ENCODE measurements around the gene SIK3.
A peak's percentile ranks its signal among the peaks of the same experiment; 100 is the strongest.

Gene SIK3

DNA sequence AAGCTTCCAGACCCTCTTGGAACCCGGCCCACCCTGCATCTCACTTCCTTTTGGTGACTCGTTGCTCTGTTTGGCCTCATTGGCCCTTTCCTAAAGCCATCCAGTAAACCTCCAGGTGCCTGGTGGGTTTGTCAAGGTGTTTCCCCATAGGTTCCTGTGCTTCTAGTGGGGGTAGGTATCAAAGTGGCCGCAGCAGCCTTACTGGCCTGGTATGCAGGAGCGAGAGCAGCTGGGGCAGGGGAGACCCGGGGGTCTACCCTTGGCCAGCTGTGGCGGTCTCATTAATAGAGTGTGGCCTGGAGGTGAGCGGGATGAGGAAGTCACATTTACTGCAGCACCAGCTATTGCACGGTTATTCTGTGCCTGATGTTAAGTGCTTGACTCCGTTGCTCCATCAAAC lies 279.2 kb downstream of the SIK3 start:
- H3K79me2 ChIP-seq (ENCODE audit: control insufficient read depth, insufficient read depth, low read length), result no peaks in the 10 kb centered on the region
- H2BK5ac ChIP-seq (ENCODE audit: low read length), result no peak overlapping the region
- H3K4ac ChIP-seq (ENCODE audit: low read depth, low read length), result no peak overlapping the region
- no peak overlapping the region for H3K4me2 ChIP-seq (ENCODE audit: low read length)
- no peaks in the 10 kb centered on the region for H3K4me1 ChIP-seq (ENCODE audit: control insufficient read depth, low read depth, low read length)
- DNase-seq, result no peak
- no peak overlapping the region for H3K18ac ChIP-seq (ENCODE audit: low read length)
- H3K4me3 ChIP-seq (ENCODE audit: low read length), result no peak overlapping the region
- H3K27ac ChIP-seq (ENCODE audit: low read depth, low read length), result no peak overlapping the region
- no peak overlapping the region for H4K5ac ChIP-seq (ENCODE audit: low read length)
- no peaks in the 10 kb centered on the region for H3K27me3 ChIP-seq (ENCODE audit: insufficient read depth, low read length, poor library complexity)
- WGBS (ENCODE audit: extremely low coverage, insufficient coverage, low lambda C conversion rate), result no CpG with 5 or more reads among the region's 9 CpGs
- no peaks in the 10 kb centered on the region for H3K36me3 ChIP-seq (ENCODE audit: control insufficient read depth, insufficient read depth, low read length)
- H2BK120ac ChIP-seq (ENCODE audit: low read depth, low read length), result no peak overlapping the region
- no peaks in the 10 kb centered on the region for H3K79me1 ChIP-seq (ENCODE audit: low read length)
- no peak overlapping the region for H4K8ac ChIP-seq (ENCODE audit: low read depth, low read length)
- H3K56ac ChIP-seq (ENCODE audit: low read length), result no peak overlapping the region
- no peak overlapping the region for H3K9ac ChIP-seq (ENCODE audit: low read length)
- no peak overlapping the region for H2BK15ac ChIP-seq (replicated peaks; ENCODE audit: low read depth)
- no peak overlapping the region for H3K23ac ChIP-seq (ENCODE audit: low read length)
- no peak overlapping the region for H2AK5ac ChIP-seq (ENCODE audit: low read length)

DNA sequence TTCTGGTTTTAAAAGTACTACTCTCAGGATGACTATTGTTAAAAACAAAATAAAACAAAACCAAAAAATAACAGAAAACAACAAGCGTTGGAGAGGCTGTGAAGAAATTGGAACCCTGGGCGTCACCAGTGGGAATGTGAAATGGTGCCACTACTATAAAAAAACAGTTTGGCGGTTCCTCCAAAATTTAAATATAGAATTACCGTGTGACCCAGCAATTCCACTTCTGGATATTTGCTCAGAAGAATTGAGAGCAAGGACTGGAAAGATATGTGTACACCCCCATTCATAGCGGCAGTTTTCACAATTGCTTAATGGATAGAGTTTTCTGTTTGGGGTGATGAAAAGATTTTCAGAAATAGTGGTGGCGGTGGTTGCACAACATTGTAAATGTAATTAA lies 283.7 kb downstream of the SIK3 start:
- Histone ChIP-seq H3K23ac (ENCODE audit: low read length) (no peak overlapping the region), H3K79me2 (ENCODE audit: control insufficient read depth, insufficient read depth, low read length) (no peaks in the 10 kb centered on the region), H3K9ac (ENCODE audit: low read length) (no peak overlapping the region), H2AK5ac (ENCODE audit: low read length) (no peak overlapping the region), H3K27me3 (ENCODE audit: insufficient read depth, low read length, poor library complexity) (no peaks in the 10 kb centered on the region), H3K79me1 (ENCODE audit: low read length) (no peaks in the 10 kb centered on the region), H3K4me3 (ENCODE audit: low read length) (no peak overlapping the region), H3K36me3 (ENCODE audit: control insufficient read depth, insufficient read depth, low read length) (no peaks in the 10 kb centered on the region), H4K5ac (ENCODE audit: low read length) (no peak overlapping the region), H2BK5ac (ENCODE audit: low read length) (no peak overlapping the region), H2BK15ac (replicated peaks; ENCODE audit: low read depth) (no peak overlapping the region), H3K56ac (ENCODE audit: low read length) (no peak overlapping the region), H4K8ac (ENCODE audit: low read depth, low read length) (no peak overlapping the region), H3K27ac (ENCODE audit: low read depth, low read length) (no peak overlapping the region), H3K4me1 (ENCODE audit: control insufficient read depth, low read depth, low read length) (no peaks in the 10 kb centered on the region), H3K18ac (ENCODE audit: low read length) (no peak overlapping the region), H3K4me2 (ENCODE audit: low read length) (no peak overlapping the region), H2BK120ac (ENCODE audit: low read depth, low read length) (no peak overlapping the region), H3K4ac (ENCODE audit: low read depth, low read length) (no peak overlapping the region)
- WGBS (ENCODE audit: extremely low coverage, insufficient coverage, low lambda C conversion rate), result no CpG with 5 or more reads among the region's 6 CpGs
- DNase-seq, result no peak

DNA sequence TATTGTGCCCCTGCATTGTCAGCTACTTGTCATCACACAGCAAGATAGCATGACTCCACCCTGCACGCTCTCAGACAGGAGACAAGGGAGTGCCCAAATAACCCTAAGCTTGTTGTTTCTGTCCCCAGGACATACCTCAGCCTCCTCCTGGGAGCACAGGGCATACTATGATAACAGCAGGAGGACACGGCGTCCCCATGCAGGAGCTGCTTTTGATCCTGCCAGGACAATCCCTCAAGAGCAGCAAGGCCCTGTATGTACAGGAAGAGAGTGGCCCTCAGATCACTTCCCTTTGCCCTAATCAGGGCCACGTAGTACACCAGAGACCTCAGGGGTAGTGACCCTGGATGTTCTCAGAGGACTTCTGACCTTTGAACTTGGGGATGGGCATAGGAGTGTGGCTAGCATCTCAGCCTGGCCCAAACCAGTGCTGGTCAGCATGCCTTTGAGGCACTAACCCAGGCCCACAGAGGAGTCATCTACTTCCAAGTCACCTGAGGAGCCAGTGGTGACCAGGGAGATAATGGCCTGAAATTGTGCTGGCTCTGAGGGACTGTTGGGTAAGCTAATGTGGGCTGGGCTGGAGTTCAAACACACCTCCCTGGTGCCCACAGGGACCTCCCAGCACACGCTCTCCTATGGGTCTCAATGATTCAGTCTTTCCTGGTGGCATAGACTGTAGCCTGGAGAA lies 284.3 kb downstream of the SIK3 start:
- Histone ChIP-seq H4K8ac (ENCODE audit: low read depth, low read length) (no peak overlapping the region), H3K27ac (ENCODE audit: low read depth, low read length) (no peak overlapping the region), H3K23ac (ENCODE audit: low read length) (no peak overlapping the region), H4K5ac (ENCODE audit: low read length) (no peak overlapping the region), H2BK5ac (ENCODE audit: low read length) (no peak overlapping the region), H3K4me2 (ENCODE audit: low read length) (no peak overlapping the region), H3K79me2 (ENCODE audit: control insufficient read depth, insufficient read depth, low read length) (no peaks in the 10 kb centered on the region), H3K4ac (ENCODE audit: low read depth, low read length) (no peak overlapping the region), H3K18ac (ENCODE audit: low read length) (no peak overlapping the region), H2BK15ac (replicated peaks; ENCODE audit: low read depth) (no peak overlapping the region), H3K27me3 (ENCODE audit: insufficient read depth, low read length, poor library complexity) (no peaks in the 10 kb centered on the region), H2AK5ac (ENCODE audit: low read length) (no peak overlapping the region), H3K36me3 (ENCODE audit: control insufficient read depth, insufficient read depth, low read length) (no peaks in the 10 kb centered on the region), H3K56ac (ENCODE audit: low read length) (no peak overlapping the region), H3K9ac (ENCODE audit: low read length) (no peak overlapping the region), H3K4me3 (ENCODE audit: low read length) (no peak overlapping the region), H3K79me1 (ENCODE audit: low read length) (no peaks in the 10 kb centered on the region), H3K4me1 (ENCODE audit: control insufficient read depth, low read depth, low read length) (no peaks in the 10 kb centered on the region), H2BK120ac (ENCODE audit: low read depth, low read length) (no peak overlapping the region)
- peak; percentile 70 for DNase-seq
- WGBS (ENCODE audit: extremely low coverage, insufficient coverage, low lambda C conversion rate), result no CpG with 5 or more reads among the region's 5 CpGs

DNA sequence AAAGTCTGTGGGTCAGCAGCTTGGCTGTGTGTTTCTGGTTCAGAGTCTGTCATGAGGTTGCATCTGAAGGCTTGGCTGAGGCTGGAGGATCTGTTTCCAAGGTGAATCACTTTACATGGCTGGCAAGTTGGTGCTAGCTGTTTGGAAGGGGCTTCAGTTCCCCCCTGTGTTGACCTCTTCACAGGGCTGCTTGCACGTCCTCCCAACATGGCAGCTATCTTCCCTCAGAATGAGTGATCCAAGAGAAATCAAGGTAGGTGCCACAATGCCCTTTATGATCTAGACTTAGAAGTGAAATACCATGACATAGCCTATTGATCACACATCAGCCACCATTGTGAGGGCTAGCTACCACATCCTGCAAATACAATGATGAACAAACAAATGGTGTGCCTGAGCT lies 285.1 kb downstream of the SIK3 start:
- Histone ChIP-seq H3K4me2 (ENCODE audit: low read length) (no peak overlapping the region), H3K79me2 (ENCODE audit: control insufficient read depth, insufficient read depth, low read length) (no peaks in the 10 kb centered on the region), H2AK5ac (ENCODE audit: low read length) (no peak overlapping the region), H3K79me1 (ENCODE audit: low read length) (no peaks in the 10 kb centered on the region), H3K4me3 (ENCODE audit: low read length) (no peak overlapping the region), H3K36me3 (ENCODE audit: control insufficient read depth, insufficient read depth, low read length) (no peaks in the 10 kb centered on the region), H4K5ac (ENCODE audit: low read length) (no peak overlapping the region), H3K27me3 (ENCODE audit: insufficient read depth, low read length, poor library complexity) (no peaks in the 10 kb centered on the region), H3K23ac (ENCODE audit: low read length) (no peak overlapping the region), H3K4ac (ENCODE audit: low read depth, low read length) (no peak overlapping the region), H2BK5ac (ENCODE audit: low read length) (no peak overlapping the region), H3K9ac (ENCODE audit: low read length) (no peak overlapping the region), H2BK15ac (replicated peaks; ENCODE audit: low read depth) (no peak overlapping the region), H3K18ac (ENCODE audit: low read length) (no peak overlapping the region), H3K27ac (ENCODE audit: low read depth, low read length) (peak overlapping the region; percentile 42), H2BK120ac (ENCODE audit: low read depth, low read length) (no peak overlapping the region), H4K8ac (ENCODE audit: low read depth, low read length) (no peak overlapping the region), H3K4me1 (ENCODE audit: control insufficient read depth, low read depth, low read length) (no peaks in the 10 kb centered on the region), H3K56ac (ENCODE audit: low read length) (no peak overlapping the region)
- no peak for DNase-seq
- no CpG with 5 or more reads among the region's 1 CpG for WGBS (ENCODE audit: extremely low coverage, insufficient coverage, low lambda C conversion rate)

DNA sequence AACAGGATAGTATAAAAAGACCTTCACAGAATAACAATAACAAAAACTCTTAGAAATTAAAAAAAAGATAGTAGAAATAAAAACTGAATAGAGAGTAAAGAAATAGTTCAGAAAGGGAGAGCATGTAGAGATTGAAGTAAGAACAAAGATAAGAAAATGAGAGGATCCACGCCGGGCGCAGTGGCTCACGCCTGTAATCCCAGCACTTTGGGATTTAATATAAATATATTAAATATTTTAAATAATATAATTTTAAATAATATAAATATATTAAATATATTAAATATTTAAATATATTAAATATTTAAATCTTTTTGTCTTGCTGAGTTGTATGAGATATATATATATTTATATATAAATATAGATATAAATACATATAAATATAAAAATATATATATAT lies 286.1 kb downstream of the SIK3 start:
- Histone ChIP-seq H3K56ac (ENCODE audit: low read length) (no peak overlapping the region), H3K4me3 (ENCODE audit: low read length) (no peak overlapping the region), H3K27ac (ENCODE audit: low read depth, low read length) (no peak overlapping the region), H3K4ac (ENCODE audit: low read depth, low read length) (no peak overlapping the region), H3K4me2 (ENCODE audit: low read length) (no peak overlapping the region), H2BK120ac (ENCODE audit: low read depth, low read length) (no peak overlapping the region), H3K4me1 (ENCODE audit: control insufficient read depth, low read depth, low read length) (no peaks in the 10 kb centered on the region), H3K18ac (ENCODE audit: low read length) (no peak overlapping the region), H3K27me3 (ENCODE audit: insufficient read depth, low read length, poor library complexity) (no peaks in the 10 kb centered on the region), H2BK15ac (replicated peaks; ENCODE audit: low read depth) (no peak overlapping the region), H2BK5ac (ENCODE audit: low read length) (no peak overlapping the region), H4K5ac (ENCODE audit: low read length) (no peak overlapping the region), H2AK5ac (ENCODE audit: low read length) (no peak overlapping the region), H3K79me1 (ENCODE audit: low read length) (no peaks in the 10 kb centered on the region), H3K9ac (ENCODE audit: low read length) (no peak overlapping the region), H3K79me2 (ENCODE audit: control insufficient read depth, insufficient read depth, low read length) (no peaks in the 10 kb centered on the region), H4K8ac (ENCODE audit: low read depth, low read length) (no peak overlapping the region), H3K36me3 (ENCODE audit: control insufficient read depth, insufficient read depth, low read length) (no peaks in the 10 kb centered on the region), H3K23ac (ENCODE audit: low read length) (no peak overlapping the region)
- WGBS (ENCODE audit: extremely low coverage, insufficient coverage, low lambda C conversion rate), result no CpG with 5 or more reads among the region's 4 CpGs
- no peak for DNase-seq

DNA sequence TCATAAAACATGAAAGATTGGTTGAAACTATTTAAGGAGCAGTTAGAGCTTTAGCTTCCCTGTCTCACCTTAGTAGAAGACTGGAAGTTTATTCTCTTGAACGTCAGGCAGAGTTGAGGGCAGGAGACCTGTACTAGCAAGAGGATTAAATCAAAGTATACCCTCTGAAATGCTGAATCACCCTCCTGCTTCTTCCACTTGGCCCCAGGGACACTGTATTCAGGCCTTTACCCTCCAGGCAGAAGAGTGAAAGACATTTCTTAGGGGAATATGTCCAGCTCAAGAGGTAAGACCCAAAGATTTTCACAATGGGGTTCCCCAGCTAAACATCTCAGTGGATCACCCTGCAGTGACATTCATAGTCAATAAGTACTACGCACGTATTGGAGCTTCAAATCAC lies 287.0 kb downstream of the SIK3 start:
- H2BK5ac ChIP-seq (ENCODE audit: low read length), result no peak overlapping the region
- H3K36me3 ChIP-seq (ENCODE audit: control insufficient read depth, insufficient read depth, low read length), result no peaks in the 10 kb centered on the region
- no peak overlapping the region for H2BK120ac ChIP-seq (ENCODE audit: low read depth, low read length)
- H3K27me3 ChIP-seq (ENCODE audit: insufficient read depth, low read length, poor library complexity), result no peaks in the 10 kb centered on the region
- H3K4ac ChIP-seq (ENCODE audit: low read depth, low read length), result no peak overlapping the region
- no peak overlapping the region for H2BK15ac ChIP-seq (replicated peaks; ENCODE audit: low read depth)
- H3K56ac ChIP-seq (ENCODE audit: low read length), result no peak overlapping the region
- no peak overlapping the region for H3K23ac ChIP-seq (ENCODE audit: low read length)
- H3K79me2 ChIP-seq (ENCODE audit: control insufficient read depth, insufficient read depth, low read length), result no peaks in the 10 kb centered on the region
- no CpG with 5 or more reads among the region's 3 CpGs for WGBS (ENCODE audit: extremely low coverage, insufficient coverage, low lambda C conversion rate)
- no peak overlapping the region for H3K4me2 ChIP-seq (ENCODE audit: low read length)
- no peak overlapping the region for H4K8ac ChIP-seq (ENCODE audit: low read depth, low read length)
- no peaks in the 10 kb centered on the region for H3K4me1 ChIP-seq (ENCODE audit: control insufficient read depth, low read depth, low read length)
- H3K9ac ChIP-seq (ENCODE audit: low read length), result no peak overlapping the region
- no peak overlapping the region for H2AK5ac ChIP-seq (ENCODE audit: low read length)
- H4K5ac ChIP-seq (ENCODE audit: low read length), result no peak overlapping the region
- H3K4me3 ChIP-seq (ENCODE audit: low read length), result no peak overlapping the region
- no peak overlapping the region for H3K27ac ChIP-seq (ENCODE audit: low read depth, low read length)
- no peaks in the 10 kb centered on the region for H3K79me1 ChIP-seq (ENCODE audit: low read length)
- no peak for DNase-seq
- no peak overlapping the region for H3K18ac ChIP-seq (ENCODE audit: low read length)

Measured in mesendoderm (in vitro differentiated cells).